ENCODE results near the gene AGAP6.
"Not testable (repeated sequence)": the region's sequence is repeated elsewhere in the genome, so short reads cannot be mapped to it uniquely, and the experiment has no call there.

DNA sequence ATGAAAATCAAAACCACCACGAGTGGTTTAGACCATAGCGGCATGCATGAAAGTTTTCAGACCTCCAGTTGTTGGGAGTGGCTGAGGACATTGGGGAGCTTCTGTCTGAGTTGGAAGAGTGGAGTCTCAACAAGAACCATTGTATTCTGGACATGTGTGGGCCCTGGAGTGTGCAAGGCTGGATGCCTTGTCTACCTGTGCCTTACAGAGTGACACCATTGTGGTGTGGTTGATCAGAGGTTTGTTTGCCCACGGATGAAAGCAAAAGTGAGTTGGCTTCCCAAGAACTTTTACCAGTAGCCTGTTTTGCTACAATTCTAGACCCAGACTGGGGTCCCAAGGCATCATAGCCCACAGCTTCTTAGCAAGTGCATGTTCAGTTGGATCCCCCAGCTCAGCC is 10.4 kb upstream of the AGAP6 start:
- TF ChIP-seq, protein P1, sequence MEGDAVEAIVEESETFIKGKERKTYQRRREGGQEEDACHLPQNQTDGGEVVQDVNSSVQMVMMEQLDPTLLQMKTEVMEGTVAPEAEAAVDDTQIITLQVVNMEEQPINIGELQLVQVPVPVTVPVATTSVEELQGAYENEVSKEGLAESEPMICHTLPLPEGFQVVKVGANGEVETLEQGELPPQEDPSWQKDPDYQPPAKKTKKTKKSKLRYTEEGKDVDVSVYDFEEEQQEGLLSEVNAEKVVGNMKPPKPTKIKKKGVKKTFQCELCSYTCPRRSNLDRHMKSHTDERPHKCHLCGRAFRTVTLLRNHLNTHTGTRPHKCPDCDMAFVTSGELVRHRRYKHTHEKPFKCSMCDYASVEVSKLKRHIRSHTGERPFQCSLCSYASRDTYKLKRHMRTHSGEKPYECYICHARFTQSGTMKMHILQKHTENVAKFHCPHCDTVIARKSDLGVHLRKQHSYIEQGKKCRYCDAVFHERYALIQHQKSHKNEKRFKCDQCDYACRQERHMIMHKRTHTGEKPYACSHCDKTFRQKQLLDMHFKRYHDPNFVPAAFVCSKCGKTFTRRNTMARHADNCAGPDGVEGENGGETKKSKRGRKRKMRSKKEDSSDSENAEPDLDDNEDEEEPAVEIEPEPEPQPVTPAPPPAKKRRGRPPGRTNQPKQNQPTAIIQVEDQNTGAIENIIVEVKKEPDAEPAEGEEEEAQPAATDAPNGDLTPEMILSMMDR (IDR thresholded peaks at IDR 0.05; ENCODE audit: low read length): not testable (repeated sequence)
- not testable (repeated sequence) for TF ChIP-seq EZH2 (optimal IDR thresholded peaks at IDR 0.05; ENCODE audit: low read depth, low read length); EZH2phosphoT487 (IDR thresholded peaks at IDR 0.05; ENCODE audit: low read length)
